SU-DHL-6 (cell line): ENCODE measurements around the gene ENDOG.
"Not testable (repeated sequence)": the region's sequence is repeated elsewhere in the genome, so short reads cannot be mapped to it uniquely, and the experiment has no call there.

Experiments
- H2AFZ ChIP-seq: fragments of 200-600 bp; sonication (generic); 2 replicates; pipeline ENCODE4 v1.6.1; 2014; ENCODE audit warnings: low read depth, mild to moderate bottlenecking, moderate library complexity, mixed read lengths, antibody characterized with exemption, low read length; ENCODE audit not compliant: severe bottlenecking
- H3F3A ChIP-seq: fragments of 200-600 bp; shearing (Covaris generic); 2 replicates; pipeline ENCODE4 v1.6.0; 2016; ENCODE audit warnings: antibody characterized with exemption, mild to moderate bottlenecking; ENCODE audit not compliant: insufficient read depth
- H3K27ac ChIP-seq: fragments of 200-600 bp; sonication (generic); 2 replicates; pipeline ENCODE4 v1.5.1; 2016; ENCODE audit warnings: low read depth, mild to moderate bottlenecking, low read length, moderate library complexity, mixed read lengths
- H3K27me3 ChIP-seq: fragments of 200-600 bp; sonication (generic), shearing (Covaris generic); 2 replicates; pipeline ENCODE4 v1.6.0; 2014; ENCODE audit warnings: mild to moderate bottlenecking, low read length
- H3K36me3 ChIP-seq: fragments of 200-600 bp; sonication (generic); 2 replicates; pipeline ENCODE4 v1.6.1; 2014; ENCODE audit warnings: mild to moderate bottlenecking, low read length, mixed read lengths
- H3K4me2 ChIP-seq: fragments of 300-600, 200-600 bp; shearing (Covaris generic), sonication (generic); 2 replicates; pipeline ENCODE4 v1.6.0; 2014; ENCODE audit warnings: low read length, low read depth, mild to moderate bottlenecking; ENCODE audit not compliant: poor library complexity, severe bottlenecking
- H3K4me3 ChIP-seq: fragments of 200-600 bp; sonication (generic); 2 replicates; pipeline ENCODE4 v1.5.1; 2014; ENCODE audit warnings: antibody characterized with exemption, low read length, mild to moderate bottlenecking, mixed read lengths; ENCODE audit not compliant: insufficient read depth, poor library complexity, severe bottlenecking
- H3K79me2 ChIP-seq: fragments of 200-600 bp; sonication (generic); 2 replicates; pipeline ENCODE4 v1.6.1; 2014; ENCODE audit warnings: mild to moderate bottlenecking, low read length, moderate library complexity; ENCODE audit not compliant: insufficient read depth
- H3K9ac ChIP-seq: fragments of 200-600 bp; sonication (generic); 2 replicates; pipeline ENCODE4 v1.7.0; 2014; ENCODE audit warnings: mild to moderate bottlenecking, low read length
- H3K9me2 ChIP-seq: fragments of 200-600 bp; sonication (generic); replicated peaks from 2 replicates; pipeline ENCODE4 v1.6.1; 2014; ENCODE audit warnings: low read length; ENCODE audit not compliant: insufficient read depth
- H3K9me3 ChIP-seq: fragments of 200-600 bp; sonication (generic); 2 replicates; pipeline ENCODE4 v1.6.1; 2014; ENCODE audit warnings: low read length, mixed read lengths; ENCODE audit not compliant: insufficient read depth
- H4K20me1 ChIP-seq: fragments of 200-600 bp; sonication (generic); 2 replicates; pipeline ENCODE4 v1.6.1; 2014; ENCODE audit warnings: low read depth, mild to moderate bottlenecking, antibody characterized with exemption, low read length, moderate library complexity, mixed read lengths
- EZH2phosphoT487 ChIP-seq: fragments of 200-600 bp; sonication (generic), shearing (Covaris generic); conservative IDR thresholded peaks from 2 replicates; pipeline ENCODE4 v1.6.1; 2018; ENCODE audit warnings: mild to moderate bottlenecking, antibody characterized with exemption, low read length, moderate library complexity, mixed read lengths
- TF ChIP-seq, protein P1 (sequence below): fragments of 200-600 bp; sonication (generic); IDR thresholded peaks from one replicate; pipeline ENCODE4 v1.5.1; 2017; ENCODE audit warnings: antibody characterized with exemption, mild to moderate bottlenecking, low read length, moderate library complexity; ENCODE audit not compliant: insufficient read depth, poor library complexity, severe bottlenecking

ENDOG gene

DNA sequence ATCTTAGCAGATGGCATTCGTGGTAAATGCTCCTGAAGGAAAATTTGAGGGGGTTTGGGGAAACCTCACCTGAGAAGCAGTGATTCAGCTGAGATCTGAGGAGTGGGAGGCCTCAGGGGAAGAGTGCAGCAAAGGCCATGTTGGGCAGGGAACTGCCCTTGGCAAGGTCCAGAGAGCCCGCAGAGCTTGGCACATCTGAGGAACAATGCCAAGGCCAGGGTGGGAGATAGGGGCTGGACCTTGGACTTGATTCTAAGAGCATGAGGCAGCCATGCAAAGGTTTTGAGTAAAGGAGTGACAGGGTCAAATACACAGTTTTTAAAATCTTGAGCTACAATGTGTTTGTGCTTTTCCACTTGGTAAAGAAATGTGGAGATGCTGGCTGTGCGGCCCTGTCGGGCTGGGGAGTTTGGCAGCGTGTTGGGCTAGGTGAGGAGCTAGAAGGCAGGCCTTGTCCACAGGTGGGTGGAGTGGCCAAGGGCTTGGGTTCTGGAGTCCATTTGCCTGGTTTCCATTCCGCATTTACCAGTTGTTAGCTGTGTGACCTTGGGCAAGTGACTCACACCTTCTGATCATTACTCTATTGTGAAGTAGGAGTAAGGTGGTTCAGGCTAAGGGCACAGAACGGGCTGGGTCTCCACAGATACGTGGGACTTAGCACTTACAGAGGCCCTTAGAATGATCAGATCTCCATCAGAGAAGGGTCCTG is 25.2 kb upstream of the ENDOG start:
- no peak overlapping the region for H3K27ac ChIP-seq
- H3K27me3 ChIP-seq, result no peaks in the 10 kb centered on the region
- H2AFZ ChIP-seq, result no peak overlapping the region
- no peaks in the 10 kb centered on the region for H4K20me1 ChIP-seq
- peaks cover 6% of the 10 kb centered on the region for H3K79me2 ChIP-seq
- no peaks in the 10 kb centered on the region for H3F3A ChIP-seq
- H3K36me3 ChIP-seq, result no peaks in the 10 kb centered on the region
- H3K9me3 ChIP-seq, result no peaks in the 10 kb centered on the region
- no peaks in the 10 kb centered on the region for H3K9me2 ChIP-seq
- H3K9ac ChIP-seq, result no peak overlapping the region
- no peak for TF ChIP-seq EZH2phosphoT487
- TF ChIP-seq, protein P1, sequence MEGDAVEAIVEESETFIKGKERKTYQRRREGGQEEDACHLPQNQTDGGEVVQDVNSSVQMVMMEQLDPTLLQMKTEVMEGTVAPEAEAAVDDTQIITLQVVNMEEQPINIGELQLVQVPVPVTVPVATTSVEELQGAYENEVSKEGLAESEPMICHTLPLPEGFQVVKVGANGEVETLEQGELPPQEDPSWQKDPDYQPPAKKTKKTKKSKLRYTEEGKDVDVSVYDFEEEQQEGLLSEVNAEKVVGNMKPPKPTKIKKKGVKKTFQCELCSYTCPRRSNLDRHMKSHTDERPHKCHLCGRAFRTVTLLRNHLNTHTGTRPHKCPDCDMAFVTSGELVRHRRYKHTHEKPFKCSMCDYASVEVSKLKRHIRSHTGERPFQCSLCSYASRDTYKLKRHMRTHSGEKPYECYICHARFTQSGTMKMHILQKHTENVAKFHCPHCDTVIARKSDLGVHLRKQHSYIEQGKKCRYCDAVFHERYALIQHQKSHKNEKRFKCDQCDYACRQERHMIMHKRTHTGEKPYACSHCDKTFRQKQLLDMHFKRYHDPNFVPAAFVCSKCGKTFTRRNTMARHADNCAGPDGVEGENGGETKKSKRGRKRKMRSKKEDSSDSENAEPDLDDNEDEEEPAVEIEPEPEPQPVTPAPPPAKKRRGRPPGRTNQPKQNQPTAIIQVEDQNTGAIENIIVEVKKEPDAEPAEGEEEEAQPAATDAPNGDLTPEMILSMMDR, result no peak
- H3K4me2 ChIP-seq, result no peak overlapping the region
- H3K4me3 ChIP-seq, result no peak overlapping the region

DNA sequence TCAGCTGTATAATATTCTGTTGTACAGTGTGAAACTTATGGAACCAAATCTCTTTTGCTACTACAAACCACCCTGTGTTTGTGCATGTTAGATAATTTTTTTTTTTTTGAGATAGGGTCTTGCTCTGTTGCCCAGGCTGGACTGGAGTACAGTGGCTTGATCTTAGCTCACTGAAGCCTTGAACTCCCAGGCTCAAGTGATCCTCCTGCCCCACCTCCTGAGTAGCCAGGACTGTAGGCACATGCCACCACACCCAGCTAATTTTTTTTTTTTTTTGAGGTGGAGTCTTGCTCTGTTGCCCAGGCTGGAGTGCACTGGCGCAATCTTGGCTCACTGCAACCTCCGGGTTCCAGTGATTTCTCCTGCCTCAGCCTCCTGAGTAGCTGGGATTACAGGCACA is 23.3 kb upstream of the ENDOG start:
- not testable (repeated sequence) for H3K4me2 ChIP-seq, H4K20me1 ChIP-seq, H3K27ac ChIP-seq, H3K9me3 ChIP-seq, H2AFZ ChIP-seq, H3K27me3 ChIP-seq, H3K4me3 ChIP-seq, H3F3A ChIP-seq, H3K9ac ChIP-seq, H3K9me2 ChIP-seq, H3K36me3 ChIP-seq, H3K79me2 ChIP-seq

DNA sequence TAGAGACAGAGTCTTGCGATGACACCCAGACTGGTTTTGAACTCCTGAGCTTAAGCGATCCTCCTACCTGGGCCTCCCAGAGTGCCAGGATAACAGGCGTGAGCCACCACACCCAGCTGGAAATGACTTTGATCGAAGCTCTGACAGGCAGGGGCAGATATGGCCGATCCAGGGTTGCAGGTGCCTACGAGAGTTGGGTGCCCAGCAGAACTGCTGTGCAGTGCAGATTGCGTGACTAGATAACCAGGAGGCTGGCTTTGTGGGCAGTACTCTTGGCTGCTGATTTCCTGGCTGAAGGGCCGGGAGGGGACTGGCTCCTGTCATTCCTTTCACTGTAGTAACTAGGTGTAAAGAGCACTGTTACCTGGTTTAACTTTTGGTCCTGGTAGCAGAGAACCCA is 19.4 kb upstream of the ENDOG start:
- H3K9me2 ChIP-seq, result no peaks in the 10 kb centered on the region
- TF ChIP-seq EZH2phosphoT487, result no peak
- TF ChIP-seq, protein P1, result no peak
- no peak overlapping the region for H3K4me2 ChIP-seq
- 0 out of 2 replicates have a peak, but pooled peaks cover 4% of the 10 kb centered on the region for H3K36me3 ChIP-seq
- no peaks in the 10 kb centered on the region for H3K27me3 ChIP-seq
- no peak overlapping the region for H3K9ac ChIP-seq
- H3K4me3 ChIP-seq, result no peak overlapping the region
- no peak overlapping the region for H2AFZ ChIP-seq
- H3K9me3 ChIP-seq, result no peaks in the 10 kb centered on the region
- no peak overlapping the region for H3K27ac ChIP-seq
- H4K20me1 ChIP-seq, result no peaks in the 10 kb centered on the region
- H3F3A ChIP-seq, result no peaks in the 10 kb centered on the region
- H3K79me2 ChIP-seq, result no peaks in the 10 kb centered on the region

DNA sequence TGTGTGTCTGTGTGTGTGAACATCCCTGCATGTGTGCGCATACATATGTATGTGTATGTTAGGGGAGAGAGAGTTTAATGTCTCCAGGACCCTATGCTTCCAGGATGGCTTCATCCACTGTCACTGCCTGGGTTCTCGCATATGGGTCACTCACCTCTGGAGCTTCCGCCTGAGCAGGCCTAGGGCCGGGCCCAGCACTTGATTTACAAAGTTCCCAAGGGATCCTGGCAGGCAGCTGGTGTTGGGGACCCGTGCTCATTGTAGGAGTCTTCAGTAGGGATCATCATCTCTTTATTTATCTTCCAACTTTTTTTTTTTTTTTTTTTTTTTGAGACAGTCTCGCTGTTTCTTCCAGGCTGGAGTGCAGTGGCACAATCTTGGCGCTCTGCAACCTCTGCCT is 18.2 kb upstream of the ENDOG start:
- Histone ChIP-seq H3K36me3 (0 out of 2 replicates have a peak, but pooled peaks cover 4% of the 10 kb centered on the region), H3K4me3 (no peak overlapping the region), H2AFZ (no peak overlapping the region), H3K4me2 (no peak overlapping the region), H3K79me2 (no peaks in the 10 kb centered on the region), H4K20me1 (no peaks in the 10 kb centered on the region), H3F3A (no peaks in the 10 kb centered on the region), H3K9me3 (no peaks in the 10 kb centered on the region), H3K9ac (no peak overlapping the region), H3K27me3 (no peaks in the 10 kb centered on the region), H3K27ac (no peak overlapping the region), H3K9me2 (no peaks in the 10 kb centered on the region)
- no peak for TF ChIP-seq EZH2phosphoT487
- TF ChIP-seq, protein P1, result no peak
